MCF 10A (cell line): ENCODE data around the gene RCAN1. TPM values are rescaled to one million over a fixed set of nuclear protein-coding genes. Genes with fewer than 3 reads are reported as not detected.
"Not testable (repeated sequence)": the region's sequence is repeated elsewhere in the genome, so short reads cannot be mapped to it uniquely, and the experiment has no call there.

Experiments used
- BruUV-seq: library from RNA; stranded (reverse); fragments of 400-500 nt; replicated peaks from 2 replicates; lab custom pipeline; 2021; lab: Mats Ljungman, UMichigan
- CTCF ChIA-PET: fragments of 300-600 bp; sonication (Branson Sonifier 250); formaldehyde crosslinking; extraction: SDS; loops from one replicate; lab custom pipeline; 2021; ENCODE audit warnings: antibody characterized with exemption, inconsistent platforms; lab: Yijun Ruan, JAX
- POLR2A ChIA-PET: fragments of 300-600, 350-650 bp; sonication (Branson Sonifier 250); formaldehyde crosslinking; extraction: SDS; loops from one replicate; lab custom pipeline; 2020; ENCODE audit warnings: antibody characterized with exemption, inconsistent platforms; lab: Yijun Ruan, JAX
- DNase-seq: peaks from one replicate; pipeline ENCODE4 v3.0.0-alpha.2; 2018; ENCODE audit not compliant: unreplicated experiment
- H3K27ac Mint-ChIP-seq: one replicate; pipeline ENCODE4 v1.8.0; 2022; ENCODE audit warnings: mild to moderate bottlenecking, low read depth, mixed read lengths; ENCODE audit not compliant: unreplicated experiment
- H3K27me3 Mint-ChIP-seq: one replicate; pipeline ENCODE4 v1.8.0; 2022; ENCODE audit warnings: mixed read lengths; ENCODE audit not compliant: insufficient read depth, unreplicated experiment
- H3K36me3 Mint-ChIP-seq: one replicate; pipeline ENCODE4 v1.8.0; 2022; ENCODE audit warnings: mild to moderate bottlenecking, moderate library complexity, mixed read lengths; ENCODE audit not compliant: insufficient read depth, unreplicated experiment
- H3K4me1 Mint-ChIP-seq: one replicate; pipeline ENCODE4 v1.8.0; 2022; ENCODE audit warnings: mixed read lengths; ENCODE audit not compliant: insufficient read depth, unreplicated experiment
- H3K4me3 Mint-ChIP-seq: one replicate; pipeline ENCODE4 v1.8.0; 2022; ENCODE audit warnings: mild to moderate bottlenecking, moderate library complexity, mixed read lengths; ENCODE audit not compliant: unreplicated experiment
- H3K9me3 Mint-ChIP-seq: one replicate; pipeline ENCODE4 v1.8.0; 2022; ENCODE audit warnings: mixed read lengths; ENCODE audit not compliant: unreplicated experiment
- CTCF ChIP-seq: fragments of 200-600 bp; IDR thresholded peaks from one replicate; pipeline ENCODE4 v1.8.0; 2022; ENCODE audit warnings: antibody characterized with exemption, mild to moderate bottlenecking; ENCODE audit not compliant: unreplicated experiment
- intact Hi-C: fragments of 100-400 bp; cut with micrococcal nuclease; formaldehyde crosslinking; loops from 2 replicates; pipeline ENCODE4 v1.14.1; 2022
- total RNA-seq: library from RNA; stranded (reverse); gene quantifications from 2 replicates; pipeline ENCODE4 v1.2.3, GENCODE V29; 2022

The RCAN1 gene
- total RNA-seq, 1 experiment from 2014 or later: 11.9 TPM

- Mint-ChIP-seq H3K4me3 (no peak overlapping the region), H3K36me3 (peaks cover 7% of the 10 kb centered on the region), H3K27ac (no peak overlapping the region), H3K27me3 (no peaks in the 10 kb centered on the region), H3K9me3 (no peaks in the 10 kb centered on the region), H3K4me1 (peaks cover 11% of the 10 kb centered on the region)
- BruUV-seq: no TSS peak
- DNase-seq: no peak
- CTCF ChIA-PET: no interaction called here
- POLR2A ChIA-PET: no interaction called here
- intact Hi-C loops: no loop called here
- TF ChIP-seq CTCF: no peak
Measured at GRCh38 chr21:34501716-34502115, 113.2 kb downstream of the RCAN1 start.

- ChIA-PET CTCF (no interaction called here), POLR2A (interaction anchor here (0.7 kb wide), 1 partner anchor 25 kb away, joined by 3 read pairs; no protein-coding TSS in a partner anchor)
- no peak for TF ChIP-seq CTCF
- intact Hi-C loops: no loop called here
- no peak overlapping the region for H3K27ac Mint-ChIP-seq
- BruUV-seq: no TSS peak
- peaks cover 11% of the 10 kb centered on the region for H3K4me1 Mint-ChIP-seq
- H3K27me3 Mint-ChIP-seq: no peaks in the 10 kb centered on the region
- H3K4me3 Mint-ChIP-seq: no peak overlapping the region
- H3K36me3 Mint-ChIP-seq: peaks cover 7% of the 10 kb centered on the region
- no peaks in the 10 kb centered on the region for H3K9me3 Mint-ChIP-seq
- DNase-seq: no peak
Measured at GRCh38 chr21:34500191-34500590, 114.7 kb downstream of the RCAN1 start.

GRCh38 chr21:34499116-34499515 is 115.8 kb downstream of the RCAN1 start:
- CTCF ChIA-PET: interaction anchor here (1.7 kb wide), 1 partner anchor 104 kb away, joined by 8 read pairs; no protein-coding TSS in a partner anchor
- intact Hi-C loops: no loop called here
- POLR2A ChIA-PET: interaction anchor here (2.5 kb wide), 1 partner anchor 27 kb away, joined by 6 read pairs; no protein-coding TSS in a partner anchor

GRCh38 chr21:34498623-34499022 is 116.3 kb downstream of the RCAN1 start:
- no peak for TF ChIP-seq CTCF
- POLR2A ChIA-PET: interaction anchor here (2.5 kb wide), 1 partner anchor 28 kb away, joined by 6 read pairs; no protein-coding TSS in a partner anchor
- no TSS peak for BruUV-seq
- Mint-ChIP-seq H3K4me3 (no peak overlapping the region), H3K4me1 (peaks cover 11% of the 10 kb centered on the region), H3K9me3 (no peaks in the 10 kb centered on the region), H3K27ac (no peak overlapping the region), H3K27me3 (no peaks in the 10 kb centered on the region), H3K36me3 (no peaks in the 10 kb centered on the region)
- DNase-seq: peak; percentile 82
- intact Hi-C loops: no loop called here
- CTCF ChIA-PET: interaction anchor here (0.6 to 1.7 kb wide), 3 partner anchors 27 to 575 kb away, joined by 3 to 8 read pairs (median 4); no protein-coding TSS in a partner anchor

More at GRCh38 chr21:34499116-34499515, 115.8 kb downstream of the RCAN1 start:
- H3K4me3 Mint-ChIP-seq: no peak overlapping the region
- BruUV-seq: no TSS peak
- H3K36me3 Mint-ChIP-seq: no peaks in the 10 kb centered on the region
- peaks cover 11% of the 10 kb centered on the region for H3K4me1 Mint-ChIP-seq
- no peak overlapping the region for H3K27ac Mint-ChIP-seq
- no peak for TF ChIP-seq CTCF
- peak; percentile 27 for DNase-seq
- H3K9me3 Mint-ChIP-seq: no peaks in the 10 kb centered on the region
- no peaks in the 10 kb centered on the region for H3K27me3 Mint-ChIP-seq

GRCh38 chr21:34483854-34484253 is 131.1 kb downstream of the RCAN1 start:
- H3K4me3 Mint-ChIP-seq, intact Hi-C loops, DNase-seq, CTCF ChIA-PET, H3K27ac Mint-ChIP-seq, H3K27me3 Mint-ChIP-seq, H3K4me1 Mint-ChIP-seq, H3K36me3 Mint-ChIP-seq, BruUV-seq, H3K9me3 Mint-ChIP-seq, POLR2A ChIA-PET: not testable (repeated sequence)

- H3K27ac Mint-ChIP-seq, H3K4me1 Mint-ChIP-seq, DNase-seq, CTCF ChIA-PET, H3K27me3 Mint-ChIP-seq, H3K36me3 Mint-ChIP-seq, BruUV-seq, POLR2A ChIA-PET, H3K9me3 Mint-ChIP-seq, H3K4me3 Mint-ChIP-seq, intact Hi-C loops: not testable (repeated sequence)
Measured at GRCh38 chr21:34483435-34483834, 131.5 kb downstream of the RCAN1 start.
